Renal pelvis (tissue), 4 donors: ENCODE measurements around the gene PRTG. TPM values are rescaled to one million over a fixed set of nuclear protein-coding genes. Genes with fewer than 3 reads are reported as not detected.
"Not testable (repeated sequence)": the region's sequence is repeated elsewhere in the genome, so short reads cannot be mapped to it uniquely, and the experiment has no call there.

Experiments used
- DNase-seq: peaks from one replicate; pipeline ENCODE4 v3.0.0-alpha.2; 2013
- polyA plus RNA-seq, 3 donors: library from polyadenylated mRNA; unstranded; fragments of 120-200 nt; gene quantifications; one replicate each; pipeline ENCODE4 v1.2.1, GENCODE V29; 2013; ENCODE audit not compliant: insufficient read length in 3 of 3

The PRTG gene
- polyA plus RNA-seq, 3 donors: 12.1 to 12.5 (median 12.4) TPM

DNA sequence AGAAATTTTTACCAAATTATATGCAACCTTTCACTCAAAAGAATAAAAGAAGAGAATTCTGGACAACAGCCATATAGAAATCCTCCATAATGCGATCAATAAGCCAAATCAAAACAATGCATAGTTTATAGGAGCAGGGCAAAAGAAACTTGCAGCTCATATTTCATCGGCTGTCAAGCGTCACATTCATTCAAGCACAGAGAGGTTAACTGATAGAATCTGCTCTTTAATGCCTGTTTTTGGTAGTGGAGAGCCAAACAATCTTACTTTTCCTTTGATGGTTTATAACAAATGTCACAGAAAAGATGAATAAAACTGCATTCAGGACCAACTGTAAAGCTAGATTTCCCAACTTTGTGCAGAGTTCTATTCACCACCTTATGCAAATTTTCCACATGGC lies 35.4 kb downstream of the PRTG start:
- no peak for DNase-seq

DNA sequence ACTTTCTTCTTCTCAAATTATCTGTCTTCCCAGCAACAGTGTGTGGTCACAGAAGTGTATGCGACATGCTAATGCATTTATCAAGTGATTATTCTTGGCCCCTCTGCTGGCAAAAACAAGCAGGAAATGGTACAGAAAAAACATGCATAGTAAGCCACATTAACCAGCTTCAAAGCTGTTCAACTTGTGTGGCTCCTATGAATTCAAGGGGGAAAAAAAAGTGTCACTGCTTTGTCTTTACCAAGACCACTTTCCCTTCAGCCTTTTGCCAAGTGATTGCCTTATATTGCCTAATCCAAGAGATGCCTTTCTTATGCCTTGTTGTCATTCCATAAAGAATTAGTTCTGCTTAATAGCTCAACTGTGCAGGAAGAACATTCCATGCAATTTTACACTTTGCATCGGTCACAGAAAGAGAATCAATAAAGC lies 39.1 kb downstream of the PRTG start:
- DNase-seq: peak; percentile 24

DNA sequence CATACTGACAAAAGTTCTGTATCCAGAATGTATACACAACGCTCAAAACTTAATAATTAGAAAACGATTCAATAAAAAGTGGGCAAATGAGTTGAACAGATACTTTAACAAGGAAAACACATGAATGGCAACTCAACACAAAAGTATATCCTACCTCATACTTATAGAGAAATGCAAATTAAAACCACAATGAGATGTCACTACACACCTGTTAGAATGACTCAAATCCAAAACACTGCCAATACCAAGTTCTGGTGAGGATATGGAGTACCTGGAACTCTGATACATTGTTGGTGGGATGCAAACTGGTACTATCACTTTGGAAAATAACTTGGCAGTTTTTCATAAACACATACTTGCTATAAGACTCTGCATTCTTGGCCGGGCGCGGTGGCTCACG lies 42.1 kb downstream of the PRTG start:
- no peak for DNase-seq

DNA sequence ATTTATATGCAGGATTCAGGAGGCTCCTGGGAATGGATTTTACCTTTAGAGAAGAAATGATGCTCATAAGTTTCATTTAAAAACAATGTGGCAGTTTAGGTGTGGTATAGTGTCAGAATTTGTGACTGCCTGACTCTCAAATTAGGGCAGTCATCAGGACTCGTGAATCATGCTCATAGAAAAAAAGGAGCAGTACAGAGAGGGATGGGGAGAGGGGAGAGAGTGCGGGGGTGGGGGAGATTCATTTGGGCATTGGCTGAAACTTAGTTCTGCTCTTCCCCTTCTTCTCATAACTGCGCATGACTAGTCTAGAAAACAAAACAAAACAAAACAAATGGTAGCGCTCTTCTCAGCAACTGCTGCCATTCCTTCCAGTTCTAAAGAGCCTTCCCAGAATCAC lies 44.3 kb downstream of the PRTG start:
- DNase-seq: no peak

DNA sequence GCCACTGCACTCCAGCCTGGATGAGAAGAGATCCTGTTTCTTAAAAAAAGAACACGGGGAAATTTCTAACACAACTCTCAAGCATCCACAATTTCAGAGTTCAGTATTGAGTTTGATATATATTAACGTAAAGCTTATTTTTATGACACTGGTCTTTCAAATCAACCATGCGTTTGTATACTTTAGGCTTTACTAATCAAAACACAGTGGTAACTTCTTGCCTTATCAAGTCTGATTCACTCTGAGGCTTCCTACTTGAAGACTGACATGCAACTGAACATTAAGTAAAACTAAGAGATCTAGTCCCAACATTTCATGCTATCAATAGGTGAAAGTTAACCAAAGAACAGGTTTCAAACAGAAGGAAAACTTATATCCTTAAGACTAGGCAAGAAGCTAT lies 46.7 kb downstream of the PRTG start:
- DNase-seq: no peak

DNA sequence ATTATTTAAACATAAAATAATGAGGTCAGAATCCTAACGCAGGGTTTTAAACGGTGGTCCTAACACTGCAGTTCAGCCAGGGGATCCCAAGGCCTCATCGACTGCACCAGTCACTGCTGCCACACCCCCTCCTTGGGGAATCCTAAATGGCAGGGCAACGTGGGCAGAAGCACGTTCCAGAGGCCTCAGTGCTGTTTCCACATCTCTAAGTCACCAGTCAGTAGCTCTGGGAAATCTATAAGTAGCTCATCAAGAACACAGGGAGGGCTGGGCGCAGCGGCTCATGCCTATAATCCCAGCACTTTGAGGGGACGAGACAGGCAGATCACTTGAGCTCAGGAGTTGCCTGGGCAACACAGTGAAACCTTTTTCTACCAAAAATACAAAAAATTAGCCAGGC lies 47.5 kb downstream of the PRTG start:
- no peak for DNase-seq

DNA sequence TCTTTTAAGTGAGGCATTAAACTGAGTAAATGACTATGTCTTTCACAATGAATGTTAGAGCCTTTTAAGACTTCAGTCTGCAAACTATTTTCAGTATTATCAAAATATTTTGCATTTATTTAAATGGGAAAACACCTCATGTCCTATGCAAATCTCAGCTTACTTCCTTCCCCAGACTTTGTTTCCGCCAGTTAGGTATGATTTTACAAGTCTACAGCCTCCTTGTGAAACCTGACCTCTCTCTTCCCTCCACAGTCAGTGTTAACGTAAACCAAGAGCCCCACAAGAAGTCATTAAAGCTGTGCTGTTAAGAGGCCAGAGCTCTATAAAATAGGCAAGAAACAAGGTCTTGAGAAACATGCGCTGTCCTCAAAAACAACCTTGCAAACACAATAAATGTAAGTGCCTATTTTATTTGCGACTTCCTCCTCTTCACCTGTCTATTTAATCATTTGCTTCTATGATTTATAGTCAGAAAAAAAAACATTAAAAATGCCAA lies 48.3 kb downstream of the PRTG start:
- DNase-seq: peak; percentile 74

DNA sequence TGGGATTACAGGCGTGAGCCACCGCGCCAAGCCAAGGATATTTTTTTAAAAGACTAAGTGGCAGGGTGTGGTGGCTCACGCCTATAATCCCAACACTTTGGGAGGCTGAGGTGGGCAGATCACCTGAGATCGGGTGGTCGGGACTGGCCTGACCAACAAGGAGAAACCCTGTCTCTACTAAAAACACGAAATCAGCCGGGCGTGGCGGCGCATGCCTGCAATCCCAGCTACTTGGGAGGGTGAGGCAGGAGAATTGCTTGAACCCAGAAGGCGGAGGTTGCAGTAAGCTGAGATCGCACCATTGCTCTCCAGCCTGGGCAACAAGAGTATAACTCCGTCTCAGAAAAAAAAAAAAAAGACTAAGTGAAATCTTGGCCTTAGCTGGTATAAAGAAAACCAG lies 49.8 kb downstream of the PRTG start:
- DNase-seq: not testable (repeated sequence)

DNA sequence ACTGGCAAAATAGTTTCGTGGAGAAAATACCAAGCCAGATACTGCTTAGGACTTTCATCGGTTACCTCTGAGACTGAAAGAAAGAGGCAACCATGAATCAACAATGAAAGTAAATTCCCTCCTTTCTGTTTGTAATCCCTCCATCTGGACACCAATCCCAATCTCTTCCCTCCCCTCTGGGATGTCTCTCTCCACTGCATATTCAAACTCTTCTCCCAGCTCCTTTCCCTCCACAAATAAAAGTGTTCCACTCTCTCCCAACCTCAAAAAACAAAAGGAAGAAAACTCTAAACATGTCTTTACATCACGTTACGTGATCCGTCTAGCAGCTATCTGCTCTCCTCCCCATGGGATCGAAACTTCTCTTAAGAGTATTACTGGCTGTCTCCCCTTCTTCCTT lies 55.2 kb downstream of the PRTG start:
- no peak for DNase-seq

DNA sequence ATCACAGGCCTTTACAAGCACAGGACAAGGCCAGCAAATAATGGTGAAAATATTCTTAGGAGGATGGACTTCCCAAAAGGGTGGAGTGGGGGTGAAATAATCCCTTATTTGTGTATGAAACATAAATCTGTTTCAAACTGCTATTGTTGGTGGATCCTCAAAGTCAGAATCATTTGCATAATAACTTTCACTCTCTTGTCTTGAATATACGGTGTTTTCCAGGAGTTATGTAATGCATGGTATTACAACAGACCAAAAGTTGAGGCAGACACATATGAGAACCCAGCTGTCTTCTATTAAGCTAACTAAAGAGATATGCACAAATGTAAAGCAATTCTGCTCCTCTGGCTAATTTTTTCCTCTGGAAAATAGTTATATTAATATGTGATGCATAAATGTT lies 57.7 kb downstream of the PRTG start:
- no peak for DNase-seq

DNA sequence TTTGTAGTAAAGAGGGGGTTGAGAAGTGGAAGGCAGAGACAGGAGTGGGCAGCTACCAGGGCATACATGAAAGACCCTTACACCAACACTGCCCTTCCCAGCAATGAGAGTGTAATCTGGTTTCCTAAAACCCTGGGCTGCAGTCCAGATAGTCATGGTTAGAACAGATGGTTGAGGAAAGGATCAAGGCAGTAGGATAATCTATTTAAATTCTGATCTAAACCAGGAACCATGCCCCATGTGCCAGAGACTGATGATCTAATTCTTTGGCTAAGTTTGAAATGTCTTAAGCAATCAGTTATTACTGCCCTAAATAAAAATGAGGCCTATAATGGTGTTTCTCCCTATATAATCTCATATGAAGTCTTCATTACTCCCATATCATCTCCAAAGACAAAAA lies 59.6 kb downstream of the PRTG start:
- DNase-seq: no peak

DNA sequence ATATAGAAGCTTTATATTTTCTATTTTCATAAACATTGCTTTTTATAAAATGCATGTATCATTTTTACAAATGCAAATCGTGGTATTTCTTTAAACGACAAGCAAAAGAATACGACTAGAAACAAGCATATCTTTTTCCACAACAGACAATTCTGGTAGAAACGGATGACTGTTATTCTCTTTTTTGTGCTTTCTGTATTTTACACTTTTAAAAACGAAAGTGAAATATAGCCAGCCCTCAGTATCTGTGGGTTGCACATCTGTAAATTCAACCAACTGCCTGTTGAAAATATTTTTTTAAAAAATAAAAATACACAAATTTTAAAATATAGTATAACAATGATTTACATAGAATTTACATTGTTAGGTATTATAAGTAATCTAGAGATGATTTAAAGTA lies 61.3 kb downstream of the PRTG start:
- no peak for DNase-seq

DNA sequence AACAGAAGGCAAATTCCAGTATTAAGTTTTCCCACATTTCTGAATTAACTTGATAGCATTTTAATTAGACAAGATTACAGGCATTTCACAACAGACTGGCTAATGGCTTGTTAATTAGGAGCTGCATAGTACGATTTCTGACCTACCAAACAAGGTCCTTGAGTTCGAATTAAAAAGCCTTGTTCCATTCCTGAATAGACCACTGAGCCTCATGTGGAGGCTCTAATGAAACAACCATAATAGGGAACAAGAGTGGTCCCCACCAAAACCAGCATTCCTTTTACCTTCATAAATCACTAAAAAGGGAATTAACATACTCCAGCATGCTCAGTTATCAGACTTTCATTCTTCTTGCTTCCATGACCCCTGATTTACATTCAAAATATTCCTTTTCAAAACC lies 66.4 kb downstream of the PRTG start:
- no peak for DNase-seq

DNA sequence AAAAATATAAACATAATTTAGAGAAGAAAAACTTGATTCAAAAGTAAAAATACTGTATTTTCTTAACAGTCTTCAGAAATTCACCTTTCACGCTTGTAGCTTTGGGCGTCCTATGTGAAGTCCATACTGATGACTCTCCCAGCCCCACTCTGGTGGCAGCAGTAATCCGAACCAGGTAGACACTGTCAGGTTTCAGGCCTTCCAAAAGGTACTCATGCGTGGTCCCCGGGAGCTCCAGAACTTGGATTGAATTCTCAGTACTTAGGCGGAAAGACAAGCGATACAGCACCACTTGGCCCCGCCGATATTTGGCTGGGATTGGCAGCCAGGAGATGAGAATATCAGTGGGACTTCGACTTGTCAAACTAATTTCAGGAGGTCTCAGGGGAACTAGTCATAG lies 69.7 kb downstream of the PRTG start:
- DNase-seq: peak; percentile 45

DNA sequence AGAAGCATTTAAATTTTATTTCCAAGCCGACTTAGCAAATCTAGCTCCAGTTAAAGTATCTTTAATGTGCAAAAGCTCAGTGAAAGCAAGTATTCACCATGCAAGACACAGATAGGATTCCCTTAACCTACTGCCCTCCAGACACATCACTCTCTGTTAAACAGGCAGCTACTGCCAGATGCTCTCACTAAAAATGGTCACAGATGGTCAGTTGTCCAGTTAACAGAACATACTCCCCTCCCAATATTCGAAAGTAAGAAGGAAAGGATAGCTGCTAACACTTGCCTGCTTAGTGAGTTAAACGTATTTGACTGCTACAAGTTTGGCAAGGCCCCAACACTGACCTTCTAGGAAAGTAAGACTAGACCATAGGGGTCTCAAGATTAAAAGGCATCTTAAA lies 73.7 kb downstream of the PRTG start:
- DNase-seq: peak; percentile 66

DNA sequence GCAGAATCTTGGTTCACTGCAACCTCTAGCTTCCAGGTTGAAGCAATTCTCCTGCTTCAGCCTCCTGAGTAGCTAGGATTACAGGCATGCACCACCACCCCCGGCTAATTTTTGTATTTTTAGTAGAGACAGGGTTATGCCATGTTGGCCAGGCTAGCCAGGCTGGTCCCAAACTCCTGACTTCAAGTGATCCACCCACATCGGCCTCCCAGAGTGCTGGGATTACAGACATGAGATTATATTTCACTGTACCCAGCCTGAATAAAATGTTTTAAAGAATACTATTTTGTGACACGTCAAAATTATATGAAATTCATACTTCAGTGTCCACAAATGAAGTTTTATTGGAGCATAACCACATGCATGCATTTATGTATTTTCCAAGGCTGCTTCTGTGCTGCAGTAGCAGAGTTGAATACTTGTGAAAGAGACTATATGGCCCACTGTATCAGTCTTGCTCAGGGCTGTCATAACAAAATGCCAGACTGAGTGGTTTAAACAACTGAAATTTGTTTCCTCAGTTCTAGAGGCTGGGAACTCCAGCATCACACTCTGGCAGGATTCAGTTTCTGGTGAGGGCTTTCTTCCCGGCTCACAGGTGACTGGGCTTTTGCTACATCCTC lies 77.2 kb downstream of the PRTG start:
- DNase-seq: no peak

DNA sequence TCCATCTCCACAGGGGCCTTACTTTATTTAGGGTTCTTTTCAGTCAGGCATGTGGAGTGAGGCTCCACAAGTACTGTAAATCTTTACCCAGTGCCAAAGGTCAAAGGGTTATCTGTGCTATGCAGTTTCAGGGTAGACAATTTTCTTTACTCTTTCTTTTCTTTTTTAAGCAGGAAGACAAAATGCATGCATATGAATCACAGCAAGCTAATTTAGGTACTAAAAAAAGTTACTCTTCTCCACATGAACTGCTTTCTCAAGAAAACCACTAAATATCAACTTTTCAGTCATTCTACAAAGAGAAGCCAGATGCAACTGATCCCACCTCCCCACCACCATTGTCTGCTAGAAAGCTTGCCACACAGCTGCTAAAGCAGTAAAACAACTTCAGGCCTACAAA lies 81.5 kb downstream of the PRTG start:
- DNase-seq: no peak

DNA sequence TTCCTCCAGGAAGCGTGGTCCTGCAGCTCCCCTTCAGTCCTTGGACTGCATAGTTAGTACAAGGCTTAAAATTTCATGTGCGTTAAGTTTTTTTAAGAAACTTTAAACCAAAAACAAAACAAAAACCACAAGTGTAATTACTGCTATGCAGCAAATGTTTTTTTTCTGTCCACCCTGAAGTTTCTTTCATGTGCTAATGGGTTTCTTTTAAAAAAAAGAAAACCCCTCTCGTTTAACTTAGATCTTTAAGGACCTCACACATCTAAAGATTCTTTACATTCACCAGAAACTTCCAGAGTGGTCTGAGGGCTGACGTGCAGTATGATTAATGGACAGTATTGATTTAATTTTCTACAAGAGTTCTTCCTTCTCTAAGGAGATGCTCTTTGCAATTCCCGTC lies 82.8 kb downstream of the PRTG start:
- DNase-seq: no peak

DNA sequence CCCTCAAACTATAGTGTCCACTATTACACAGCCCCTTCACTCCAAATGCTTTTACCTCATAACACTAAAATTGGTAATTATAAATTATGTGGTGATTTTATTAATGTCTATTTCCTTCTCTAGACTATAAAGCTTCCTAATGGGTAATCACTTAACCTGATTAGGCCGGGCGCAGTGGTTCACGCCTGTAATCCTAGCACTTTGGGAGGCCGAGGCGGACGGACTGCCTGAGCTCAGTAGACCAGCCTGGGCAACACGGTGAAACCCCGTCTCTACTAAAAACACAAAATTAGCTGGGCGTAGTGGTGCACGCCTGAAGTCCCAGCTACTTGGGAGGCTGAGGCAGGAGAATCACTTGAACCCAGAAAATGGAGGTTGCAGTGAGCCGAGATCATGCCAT lies 83.5 kb downstream of the PRTG start:
- no peak for DNase-seq

DNA sequence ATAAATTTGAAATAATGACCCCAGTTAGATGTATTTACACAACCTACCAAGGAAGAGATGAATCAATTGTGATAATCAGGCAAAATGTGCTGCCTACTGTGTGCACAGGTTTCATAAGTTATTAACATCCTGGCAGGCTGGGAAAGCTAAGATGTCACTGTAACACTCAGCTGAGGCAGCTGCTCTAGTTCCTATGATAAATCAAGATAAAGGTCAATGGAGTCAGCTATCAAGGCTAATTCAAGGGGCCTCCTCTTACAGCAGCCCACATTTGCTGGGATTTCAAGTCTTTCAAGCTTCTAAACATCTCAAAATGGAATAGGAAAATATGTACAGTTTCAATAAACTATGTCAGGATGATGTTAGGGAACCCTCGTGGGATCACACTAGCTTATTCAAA lies 84.1 kb downstream of the PRTG start:
- DNase-seq: no peak

DNA sequence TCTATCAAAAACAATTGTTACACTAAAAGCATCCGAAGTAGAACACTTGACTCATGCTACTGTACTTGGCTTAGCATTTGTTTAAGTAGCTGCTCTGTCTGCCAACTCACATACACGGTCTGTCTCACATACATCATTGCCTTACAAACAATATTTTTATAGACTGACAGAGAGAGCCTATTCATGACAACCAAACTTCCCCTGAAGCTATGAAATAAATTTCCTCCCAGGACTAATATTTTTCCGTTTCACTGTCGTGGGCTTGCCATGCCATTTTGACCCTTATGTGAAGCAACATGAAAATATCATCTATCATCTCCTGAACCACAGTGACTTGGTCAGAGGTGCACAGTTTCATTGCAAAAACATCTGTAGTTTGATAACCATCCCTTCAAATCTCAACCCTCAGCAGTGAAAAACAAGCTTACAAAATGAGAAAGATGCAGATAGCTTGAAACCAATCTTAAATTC lies 88.4 kb downstream of the PRTG start:
- DNase-seq: peak; percentile 52

DNA sequence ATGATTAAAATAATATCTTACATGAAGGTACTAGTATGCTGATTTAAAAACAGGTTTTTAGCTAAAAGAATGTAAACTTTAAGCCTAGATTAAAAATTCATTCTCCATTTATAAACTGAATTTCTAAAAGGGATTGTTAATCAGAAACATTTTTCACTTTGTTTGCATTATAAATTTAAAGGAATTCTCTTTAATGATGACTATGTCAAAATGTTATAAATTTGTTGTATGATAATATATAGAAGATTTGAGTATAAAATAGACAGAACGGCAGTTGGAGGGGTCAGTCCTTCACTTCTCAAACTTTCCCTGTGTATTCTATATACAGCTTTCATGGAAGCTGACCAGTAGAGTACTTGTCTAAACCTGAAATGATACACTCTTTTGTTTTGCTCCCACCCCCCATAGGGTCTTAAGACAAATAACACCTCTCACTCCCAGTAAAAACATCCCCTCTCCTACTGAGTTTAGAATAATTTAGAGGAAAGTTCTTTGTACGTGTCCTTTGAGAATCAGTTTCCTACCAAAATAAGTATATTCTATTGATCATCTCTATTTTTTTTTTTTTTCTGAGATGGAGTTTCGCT lies 90.0 kb downstream of the PRTG start:
- DNase-seq: no peak

DNA sequence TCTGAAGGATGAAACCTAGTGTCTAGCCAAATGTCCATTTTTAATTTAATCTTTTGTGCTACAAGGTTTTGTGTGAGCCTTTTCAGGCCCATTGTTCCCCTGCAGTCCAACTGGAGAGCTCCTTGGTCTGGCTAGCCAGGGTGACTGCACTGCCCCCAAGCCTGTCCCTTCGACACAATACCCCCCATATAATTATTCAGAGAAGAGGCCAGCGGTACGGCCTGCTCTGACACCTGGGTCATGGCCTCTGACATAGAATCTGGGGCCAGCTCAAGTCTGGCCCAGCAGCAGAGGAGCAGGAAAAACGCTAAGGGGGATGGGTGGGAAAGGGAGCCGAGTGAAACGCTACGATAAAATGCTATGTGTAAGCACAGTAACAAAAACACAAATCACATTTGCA lies 90.6 kb downstream of the PRTG start:
- DNase-seq: no peak

DNA sequence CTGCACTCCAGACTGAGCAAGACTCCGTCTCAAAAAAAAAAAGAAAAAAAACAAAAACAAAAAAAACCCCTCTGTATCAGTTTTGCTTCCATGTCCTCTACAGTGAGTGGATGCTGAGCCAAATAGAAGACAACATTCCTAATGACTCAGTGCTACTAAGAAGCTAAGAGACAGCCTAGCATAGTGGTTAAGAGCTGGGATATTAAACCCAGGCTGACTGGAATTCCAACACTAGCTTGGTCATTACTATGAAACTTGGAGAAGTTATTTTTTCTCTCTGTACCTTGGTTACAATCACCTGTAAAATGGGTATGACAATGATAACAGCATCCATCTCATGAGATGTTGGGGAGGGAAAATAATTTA lies 93.9 kb downstream of the PRTG start:
- no peak for DNase-seq
